OCI-LY1 (cell line): Measurements from ENCODE around the gene RRAGD.

Experiments
- H2AFZ ChIP-seq: fragments of 200-600 bp; sonication (generic), shearing (Covaris generic); 2 replicates; pipeline ENCODE4 v1.6.0; 2014; ENCODE audit warnings: antibody characterized with exemption, mild to moderate bottlenecking, low read length
- H3F3A ChIP-seq: fragments of 200-600 bp; sonication (generic), shearing (Covaris generic); 2 replicates; pipeline ENCODE4 v1.6.0; 2014; ENCODE audit warnings: mild to moderate bottlenecking, antibody characterized with exemption, low read length, moderate library complexity; ENCODE audit not compliant: insufficient read depth
- H3K27ac ChIP-seq: fragments of 200-600 bp; sonication (generic); 2 replicates; pipeline ENCODE4 v1.5.1; 2014; ENCODE audit warnings: low read length, mixed run types, mild to moderate bottlenecking, low read depth; ENCODE audit not compliant: poor library complexity, severe bottlenecking
- H3K27me3 ChIP-seq: fragments of 200-600 bp; sonication (generic); 2 replicates; pipeline ENCODE4 v1.6.0; 2014; ENCODE audit warnings: antibody characterized with exemption, mild to moderate bottlenecking, low read length, moderate library complexity; ENCODE audit not compliant: insufficient read depth
- H3K36me3 ChIP-seq: fragments of 200-600 bp; sonication (generic); 2 replicates; pipeline ENCODE4 v1.6.1; 2014; ENCODE audit warnings: mild to moderate bottlenecking, antibody characterized with exemption, low read length, moderate library complexity, mixed read lengths; ENCODE audit not compliant: insufficient read depth
- H3K4me1 ChIP-seq: fragments of 200-600 bp; sonication (generic); 2 replicates; pipeline ENCODE4 v1.5.1; 2014; ENCODE audit warnings: mild to moderate bottlenecking, low read length, moderate library complexity; ENCODE audit not compliant: insufficient read depth, severe bottlenecking
- H3K4me2 ChIP-seq: fragments of 200-600 bp; sonication (generic), shearing (Covaris generic); 2 replicates; pipeline ENCODE4 v1.6.1; 2014; ENCODE audit warnings: low read length
- H3K4me3 ChIP-seq: fragments of 200-600 bp; sonication (generic); 2 replicates; pipeline ENCODE4 v1.5.1; 2014; ENCODE audit warnings: low read length, low read depth, mild to moderate bottlenecking, mixed read lengths; ENCODE audit not compliant: poor library complexity, severe bottlenecking
- H3K79me2 ChIP-seq: fragments of 200-600 bp; shearing (Covaris generic); 2 replicates; pipeline ENCODE4 v1.6.1; 2016; ENCODE audit warnings: mixed run types, low read length, mixed read lengths; ENCODE audit not compliant: insufficient read depth
- H3K9ac ChIP-seq: fragments of 200-600 bp; sonication (generic), shearing (Covaris generic); 2 replicates; pipeline ENCODE4 v1.6.1; 2014; ENCODE audit warnings: mild to moderate bottlenecking, low read length, mixed read lengths
- H3K9me2 ChIP-seq: fragments of 200-600 bp; sonication (generic), shearing (Covaris generic); 2 replicates; pipeline ENCODE4 v1.6.1; 2014; ENCODE audit warnings: low read depth, mild to moderate bottlenecking, low read length, mixed read lengths
- H3K9me3 ChIP-seq: fragments of 200-600 bp; shearing (Covaris generic); 2 replicates; pipeline ENCODE4 v1.6.1; 2014; ENCODE audit warnings: low read length, mixed read lengths
- H4K20me1 ChIP-seq: fragments of 200-600 bp; sonication (generic), shearing (Covaris generic); 2 replicates; pipeline ENCODE4 v1.6.0; 2016; ENCODE audit warnings: mild to moderate bottlenecking, low read length; ENCODE audit not compliant: insufficient read depth
- CTCF ChIP-seq: fragments of 200-600 bp; sonication (generic), shearing (Covaris generic); IDR thresholded peaks from 2 replicates; pipeline ENCODE4 v1.5.1; 2017; ENCODE audit warnings: mild to moderate bottlenecking, antibody characterized with exemption, low read length, moderate library complexity, mixed read lengths
- EZH2 ChIP-seq: fragments of 200-600 bp; sonication (generic), shearing (Covaris generic); IDR thresholded peaks from 2 replicates; pipeline ENCODE4 v1.8.0; 2017; ENCODE audit warnings: borderline replicate concordance, mixed run types, mild to moderate bottlenecking, antibody characterized with exemption, low read length, moderate library complexity, mixed read lengths

RRAGD gene

DNA sequence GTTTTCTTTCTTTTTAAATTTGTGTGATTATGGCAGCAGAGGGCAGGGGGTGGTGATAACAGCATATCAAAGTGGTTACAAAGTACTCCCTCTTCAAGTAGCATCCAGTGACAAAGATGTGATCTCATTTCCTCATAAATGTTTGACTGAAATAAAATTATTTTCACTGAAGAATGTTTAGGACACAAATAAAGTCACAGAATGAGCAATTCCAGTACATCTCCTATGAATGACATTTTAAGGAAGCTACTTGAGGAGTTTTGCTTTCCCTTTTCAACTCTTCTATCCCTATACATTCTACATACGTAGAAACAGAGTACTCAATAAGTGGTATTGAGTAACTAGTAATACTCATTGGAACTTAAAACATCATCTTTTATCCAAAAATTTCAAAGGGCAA is 83.1 kb downstream of the RRAGD start:
- Histone ChIP-seq H3K36me3 (peaks cover 82% of the 10 kb centered on the region), H2AFZ (no peak overlapping the region), H3K4me2 (no peak overlapping the region), H3K4me1 (no peaks in the 10 kb centered on the region), H3K9me2 (no peaks in the 10 kb centered on the region), H3K9ac (no peak overlapping the region), H3K4me3 (no peak overlapping the region), H3K27ac (no peak overlapping the region), H3K9me3 (no peaks in the 10 kb centered on the region), H3K27me3 (no peaks in the 10 kb centered on the region), H3K79me2 (no peaks in the 10 kb centered on the region), H4K20me1 (no peaks in the 10 kb centered on the region), H3F3A (no peaks in the 10 kb centered on the region; the same call in 1 of the 2 replicates)
- TF ChIP-seq EZH2 (no peak), CTCF (no peak)

DNA sequence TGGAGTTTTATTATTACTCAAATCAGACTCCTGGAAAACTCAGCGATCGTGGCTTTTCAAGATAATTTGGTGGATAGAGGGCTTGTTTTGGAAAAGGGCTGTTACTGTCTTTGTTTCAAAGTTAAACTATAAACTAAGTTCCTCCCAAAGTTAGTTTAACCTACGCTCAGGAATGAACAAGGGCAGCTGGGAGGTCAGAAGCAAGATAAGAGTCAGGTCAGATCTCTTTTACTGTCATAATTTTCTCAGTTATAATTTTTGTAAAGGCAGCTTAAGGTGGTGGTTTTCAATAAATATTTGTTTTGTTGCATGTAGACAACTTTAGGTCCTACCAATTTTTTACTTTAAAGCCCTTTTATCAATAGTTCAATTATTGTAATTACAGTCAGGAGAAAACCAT is 87.8 kb downstream of the RRAGD start:
- no peaks in the 10 kb centered on the region for H4K20me1 ChIP-seq
- no peaks in the 10 kb centered on the region for H3K9me2 ChIP-seq
- no peak overlapping the region for H3K27ac ChIP-seq
- no peak overlapping the region for H2AFZ ChIP-seq
- H3K36me3 ChIP-seq, result peaks cover 40% of the 10 kb centered on the region
- H3K4me1 ChIP-seq, result peaks cover 6% of the 10 kb centered on the region
- H3K9ac ChIP-seq, result no peak overlapping the region
- no peaks in the 10 kb centered on the region for H3K79me2 ChIP-seq
- no peaks in the 10 kb centered on the region for H3F3A ChIP-seq
- H3K4me2 ChIP-seq, result no peak overlapping the region
- no peaks in the 10 kb centered on the region for H3K27me3 ChIP-seq
- H3K4me3 ChIP-seq, result no peak overlapping the region
- no peak for TF ChIP-seq EZH2
- TF ChIP-seq CTCF, result no peak
- no peaks in the 10 kb centered on the region for H3K9me3 ChIP-seq

DNA sequence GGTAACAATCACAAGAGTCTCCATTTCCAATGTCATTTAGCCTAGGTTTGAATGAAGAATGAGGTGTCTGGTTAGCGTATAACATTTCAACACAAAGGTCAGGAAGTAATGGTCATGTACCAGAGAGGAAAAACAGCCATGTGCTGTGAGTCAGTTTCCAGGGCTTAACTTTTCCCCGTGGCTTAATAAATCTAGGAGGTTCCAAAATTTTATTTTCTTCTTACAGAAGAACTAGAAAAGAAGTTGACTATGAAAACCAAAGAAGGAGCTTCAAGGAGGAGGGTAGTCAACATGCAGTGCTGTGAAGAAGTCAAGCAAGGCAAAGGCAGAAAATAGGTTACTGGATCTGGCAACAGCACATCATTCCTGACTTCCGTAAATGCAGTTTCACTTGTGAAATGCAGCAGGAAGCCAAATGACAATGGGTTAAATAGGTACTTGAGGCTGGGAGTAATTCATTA is 88.5 kb downstream of the RRAGD start:
- Histone ChIP-seq H3K9me3 (no peaks in the 10 kb centered on the region), H3K27ac (no peak overlapping the region), H3K27me3 (no peaks in the 10 kb centered on the region), H3K36me3 (peaks cover 33% of the 10 kb centered on the region), H3K9ac (no peak overlapping the region), H3K4me3 (no peak overlapping the region), H3K4me2 (no peak overlapping the region), H3F3A (no peaks in the 10 kb centered on the region), H3K4me1 (peaks cover 7% of the 10 kb centered on the region), H4K20me1 (no peaks in the 10 kb centered on the region), H2AFZ (no peak overlapping the region), H3K9me2 (no peaks in the 10 kb centered on the region), H3K79me2 (no peaks in the 10 kb centered on the region)
- no peak for TF ChIP-seq CTCF
- TF ChIP-seq EZH2, result no peak
